ENCODE data around the gene IP6K3.
A peak's percentile ranks its signal among the peaks of the same experiment; 100 is the strongest.

Gene IP6K3

DNA sequence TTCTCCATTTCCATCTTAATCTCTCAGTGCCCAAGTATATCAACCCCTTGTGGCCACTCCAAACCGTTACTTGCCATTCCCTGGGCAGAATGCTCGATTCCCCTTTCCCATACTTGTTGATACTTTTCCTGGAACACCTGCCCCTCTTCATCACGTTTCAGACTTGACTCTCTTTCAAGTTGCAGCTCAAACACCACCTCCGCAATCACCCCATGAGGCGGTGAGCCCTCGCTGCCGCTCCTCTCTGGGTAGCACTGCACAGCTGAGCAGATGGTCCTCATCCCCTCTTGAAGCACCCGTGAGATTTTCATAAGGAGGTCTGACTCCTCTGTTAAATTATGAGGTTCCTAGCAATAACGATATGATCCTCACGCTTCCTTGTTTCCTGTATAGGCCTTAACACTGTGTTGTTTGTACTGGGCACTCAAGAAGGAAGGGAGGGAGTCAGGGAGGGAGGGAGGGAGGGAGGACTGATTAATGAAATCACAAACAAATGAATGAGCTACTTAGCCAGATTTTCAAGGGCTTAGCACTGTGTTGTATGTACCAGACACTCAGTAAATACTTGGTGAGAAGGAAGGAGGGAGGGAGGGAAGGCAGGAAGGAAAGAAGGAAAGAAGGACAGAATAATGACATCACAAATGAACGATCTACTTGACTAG lies 27.2 kb downstream of the IP6K3 start:
- no peak for DNase-seq

DNA sequence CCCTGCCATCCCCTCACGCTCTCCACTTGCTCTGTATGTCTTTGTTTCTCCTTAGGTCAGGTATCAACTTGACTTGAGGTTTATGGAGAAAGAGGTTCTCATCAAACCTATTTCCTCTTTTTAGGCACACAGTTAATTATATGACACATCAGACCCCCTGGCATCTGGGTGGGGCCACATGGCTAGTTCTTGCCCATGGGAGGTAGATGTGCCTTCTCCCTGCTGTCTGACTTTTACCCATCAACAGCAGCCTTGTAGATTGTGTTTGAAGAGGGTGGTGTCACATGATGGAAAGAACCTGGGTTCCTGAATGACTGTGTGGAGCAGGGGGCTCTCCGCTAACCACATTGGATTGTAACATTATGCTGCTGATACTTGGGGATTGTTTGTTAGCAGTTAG lies 28.0 kb downstream of the IP6K3 start:
- no peak for DNase-seq

DNA sequence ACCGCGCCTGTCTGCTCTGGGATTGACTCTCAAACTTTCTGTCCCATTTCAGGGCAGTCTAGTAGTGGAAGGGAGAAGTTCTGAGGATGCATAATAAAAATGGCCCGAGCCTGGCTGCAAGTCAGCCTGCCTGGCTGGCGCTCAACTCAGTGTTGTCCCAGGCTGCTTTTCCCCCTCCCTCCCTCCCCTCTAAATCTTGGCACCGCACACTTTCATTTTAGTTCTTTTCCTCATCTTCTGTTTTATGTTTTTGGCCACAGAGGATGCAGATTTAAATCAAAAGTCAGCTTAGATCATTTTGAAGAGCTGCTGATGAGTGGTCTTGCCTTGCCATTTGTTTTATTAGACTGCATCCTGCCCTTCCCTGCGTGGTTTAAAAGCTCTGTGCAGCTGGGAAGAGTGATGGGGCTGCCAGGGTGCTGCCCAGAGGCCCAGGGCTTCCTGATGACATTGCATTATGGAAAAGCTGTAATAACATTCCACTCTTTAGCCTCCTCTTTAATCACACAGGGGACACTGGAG lies 28.7 kb downstream of the IP6K3 start:
- no peak for DNase-seq

DNA sequence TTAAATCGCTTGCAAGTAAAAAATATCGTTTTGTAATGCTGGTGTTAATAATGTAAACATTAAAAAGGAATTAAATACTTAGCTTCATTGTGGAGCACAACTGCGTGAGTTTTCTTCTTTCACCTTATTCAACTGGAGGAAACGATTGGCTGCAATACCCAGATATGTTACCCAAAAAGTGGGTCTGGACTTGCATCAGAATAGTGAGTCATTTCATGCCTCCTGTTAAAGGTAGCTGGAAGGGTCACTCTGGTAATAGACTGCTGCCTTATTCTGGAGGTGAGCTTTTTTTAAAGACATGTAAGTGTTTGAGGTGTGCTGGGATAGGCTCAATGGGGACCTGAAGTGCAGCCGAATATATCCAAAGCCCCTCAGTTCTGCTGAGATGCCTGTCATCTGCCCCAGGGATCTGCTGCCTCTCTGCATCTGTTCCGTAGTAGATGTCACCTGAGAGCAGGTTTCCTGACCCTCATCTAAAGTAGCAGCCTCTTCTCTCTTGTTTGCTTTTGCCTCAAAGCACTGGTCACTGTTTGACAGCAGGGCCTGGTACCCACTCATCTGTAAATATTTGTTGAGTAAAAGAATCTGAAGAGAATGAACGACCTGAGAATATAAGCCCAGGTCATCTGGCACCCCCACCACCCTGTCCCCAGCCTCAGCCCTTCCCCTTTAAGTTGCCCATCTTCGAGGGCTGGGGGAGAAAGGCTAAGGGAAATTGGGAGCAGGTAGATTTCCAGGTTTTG lies 29.6 kb downstream of the IP6K3 start:
- no peak for DNase-seq

DNA sequence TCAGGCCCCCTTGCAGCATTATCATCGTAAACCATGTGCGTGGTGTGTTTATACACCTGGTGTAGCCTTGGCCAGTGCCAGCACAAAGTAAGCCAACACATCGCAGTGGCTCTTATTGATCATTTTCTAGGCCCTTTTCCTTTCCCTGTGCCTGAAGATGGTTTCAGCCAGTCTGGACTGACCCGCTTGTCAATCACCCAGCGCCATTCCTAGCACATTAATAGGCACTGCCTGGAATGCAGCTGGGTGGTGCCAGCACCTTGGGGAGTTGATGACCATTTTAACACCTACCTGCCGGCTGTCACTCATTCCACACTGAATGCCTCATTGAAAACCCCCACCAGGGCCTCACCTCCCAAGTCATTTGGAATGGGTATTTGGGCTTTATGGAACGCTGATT lies 30.3 kb downstream of the IP6K3 start:
- no peak for DNase-seq

DNA sequence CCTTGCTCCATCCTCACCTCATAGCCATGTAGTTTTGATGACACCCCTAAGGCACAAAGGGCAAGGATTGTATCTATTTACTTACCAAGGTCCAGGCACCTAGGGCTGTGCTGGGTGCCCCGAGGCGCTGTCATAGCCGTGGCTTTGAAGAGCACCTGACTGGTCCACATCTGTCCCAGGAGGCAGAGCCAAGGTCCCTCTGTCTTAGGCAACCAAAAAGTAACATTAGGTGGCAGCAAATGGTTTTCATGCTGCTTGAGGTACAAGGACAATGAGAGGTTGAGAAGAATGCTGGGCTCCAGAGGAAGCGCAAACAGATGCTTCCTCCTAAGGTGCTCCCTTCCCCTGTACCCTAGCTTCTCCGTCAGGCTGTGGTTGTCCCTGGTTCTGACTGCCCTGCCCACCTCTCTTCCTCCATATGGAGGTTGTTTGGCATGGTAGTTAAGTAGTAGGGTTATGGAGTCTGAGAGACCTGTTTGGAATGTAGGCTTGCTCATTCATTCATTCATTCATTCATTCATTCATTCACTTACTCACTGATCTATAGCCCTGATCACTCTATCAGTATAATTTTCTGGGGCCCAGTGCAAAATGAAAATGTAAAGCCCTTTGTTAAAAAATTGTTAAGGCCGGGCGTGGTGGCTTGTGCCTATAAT lies 32.2 kb downstream of the IP6K3 start:
- DNase-seq = no peak

DNA sequence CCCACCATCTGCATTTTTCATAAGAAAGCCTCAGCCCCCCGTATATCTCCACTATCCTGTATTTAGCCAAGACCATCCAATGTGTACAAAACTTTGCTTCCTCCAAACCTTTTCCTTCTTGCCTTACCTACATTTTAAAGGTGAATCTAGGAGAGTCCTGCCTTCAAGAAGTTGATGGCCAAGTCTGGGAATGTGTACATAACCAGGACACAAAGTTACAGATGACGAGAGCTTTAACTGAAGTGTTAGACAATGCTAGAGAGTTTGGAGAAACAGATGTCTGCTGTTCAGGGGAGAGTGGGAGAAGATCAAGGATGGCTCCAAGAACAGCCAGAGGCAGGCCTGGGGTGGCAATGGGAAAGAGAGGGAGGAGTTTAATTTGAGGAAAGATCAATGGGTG lies 32.9 kb downstream of the IP6K3 start:
- DNase-seq = no peak

DNA sequence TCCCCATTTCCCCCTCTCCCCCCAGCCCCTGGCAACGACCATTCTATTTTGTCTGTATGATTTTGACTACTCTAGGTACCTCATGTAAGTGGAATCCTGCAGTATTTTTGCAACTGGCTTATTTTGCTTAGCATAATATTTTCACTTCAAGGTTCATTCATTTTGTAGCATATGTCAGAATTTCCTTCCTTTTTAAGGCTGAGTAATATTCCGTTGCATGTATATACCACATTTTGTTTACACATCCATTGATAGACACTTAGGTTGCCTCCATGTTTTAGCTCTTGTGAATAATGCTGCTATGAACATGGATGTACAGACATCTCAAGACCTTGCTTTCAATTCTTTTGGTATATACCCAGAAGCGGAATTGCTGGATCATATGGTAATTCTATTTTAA lies 33.8 kb downstream of the IP6K3 start:
- no peak for DNase-seq

DNA sequence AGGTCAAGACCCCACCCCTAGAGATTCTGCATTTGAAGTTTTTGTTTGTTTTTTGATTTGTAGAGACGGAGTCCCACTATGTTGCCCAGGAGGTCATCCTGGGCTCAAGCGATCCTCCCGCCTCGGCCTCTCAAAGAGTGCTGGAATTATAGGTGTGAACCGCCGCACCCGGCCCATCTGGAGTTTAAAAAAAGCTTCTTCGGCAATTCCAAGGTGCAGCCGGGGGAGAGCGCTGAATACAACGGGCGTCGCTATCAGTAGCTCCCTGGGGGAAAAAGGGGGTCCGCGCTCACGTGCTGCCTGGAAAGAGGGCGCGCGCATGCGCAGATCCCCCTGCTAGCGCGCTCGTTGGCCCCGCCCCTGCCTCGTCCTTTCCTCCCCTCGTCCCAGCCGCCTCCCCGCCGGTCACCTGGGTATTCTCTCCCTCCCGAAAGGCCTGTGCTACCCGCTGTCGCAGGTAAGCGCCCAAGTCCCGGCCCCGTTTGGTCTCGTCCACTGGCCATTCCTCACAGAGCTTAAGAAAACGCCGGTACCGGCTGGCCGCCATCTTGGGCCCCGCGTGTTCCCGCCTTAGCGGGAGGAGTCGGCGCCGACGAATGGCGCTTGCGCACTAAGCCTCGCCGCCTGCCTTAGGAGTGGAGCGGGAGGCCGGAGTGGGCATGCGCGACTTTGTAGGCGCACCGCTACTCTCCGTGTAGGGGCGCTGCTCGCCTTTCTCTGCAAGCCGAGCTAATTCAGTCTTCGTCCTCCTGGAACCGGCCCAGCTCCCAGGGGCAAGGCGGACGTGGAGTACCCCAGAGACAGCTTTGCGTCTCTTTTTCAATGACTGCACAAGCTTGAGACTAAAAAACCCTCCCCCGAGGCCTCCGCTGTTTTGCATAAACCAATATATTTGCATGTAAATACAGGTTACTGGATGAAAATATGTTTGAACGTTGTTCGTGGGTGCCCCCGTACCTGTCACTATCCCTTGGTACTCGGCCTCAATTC lies 35.3 kb downstream of the IP6K3 start, which contains the start of gene UQCC2:
Gene UQCC2 (minus strand): TSS at position 561 of the 990 bp plus-strand sequence. CDS start 14 bp downstream, at position 547.
- peak; percentile 94 for DNase-seq

DNA sequence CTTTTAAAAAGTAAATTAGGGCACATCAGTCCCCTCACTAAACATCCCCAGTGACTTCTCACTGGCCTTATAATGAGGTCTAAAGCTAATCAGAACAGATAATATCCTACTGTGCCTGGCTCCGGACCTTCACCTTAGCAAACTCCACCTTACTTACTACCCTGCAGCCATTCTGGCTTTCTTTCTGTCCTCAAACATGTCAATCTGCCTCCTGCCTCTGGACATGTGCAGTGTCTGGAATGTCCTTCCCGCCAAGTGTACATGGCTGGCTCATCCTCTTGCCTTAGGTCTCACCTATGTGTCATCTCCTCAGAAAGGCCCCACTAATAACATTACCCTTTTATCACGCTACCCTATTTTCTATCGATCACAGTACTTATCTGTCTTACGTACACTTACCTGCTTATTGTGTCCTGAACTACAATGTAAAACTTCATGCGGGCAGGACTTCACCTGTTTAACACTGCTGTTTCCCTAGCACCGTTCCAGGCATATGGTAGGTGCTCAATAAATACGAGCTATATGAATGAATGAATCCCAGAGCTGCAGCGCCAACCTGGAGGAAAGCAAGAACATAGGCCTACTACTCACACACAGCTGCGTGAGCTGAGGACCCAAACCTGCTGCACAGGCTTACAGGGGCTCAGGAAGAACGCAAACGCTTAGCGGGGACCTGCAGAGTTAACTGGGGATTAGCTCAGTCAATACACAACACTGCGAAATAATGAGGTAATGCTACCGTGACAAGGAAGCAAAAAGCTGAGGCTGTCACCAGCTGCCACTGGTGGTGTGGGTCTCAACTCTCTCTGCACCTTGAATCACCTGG lies 36.2 kb downstream of the IP6K3 start:
- DNase-seq = no peak

DNA sequence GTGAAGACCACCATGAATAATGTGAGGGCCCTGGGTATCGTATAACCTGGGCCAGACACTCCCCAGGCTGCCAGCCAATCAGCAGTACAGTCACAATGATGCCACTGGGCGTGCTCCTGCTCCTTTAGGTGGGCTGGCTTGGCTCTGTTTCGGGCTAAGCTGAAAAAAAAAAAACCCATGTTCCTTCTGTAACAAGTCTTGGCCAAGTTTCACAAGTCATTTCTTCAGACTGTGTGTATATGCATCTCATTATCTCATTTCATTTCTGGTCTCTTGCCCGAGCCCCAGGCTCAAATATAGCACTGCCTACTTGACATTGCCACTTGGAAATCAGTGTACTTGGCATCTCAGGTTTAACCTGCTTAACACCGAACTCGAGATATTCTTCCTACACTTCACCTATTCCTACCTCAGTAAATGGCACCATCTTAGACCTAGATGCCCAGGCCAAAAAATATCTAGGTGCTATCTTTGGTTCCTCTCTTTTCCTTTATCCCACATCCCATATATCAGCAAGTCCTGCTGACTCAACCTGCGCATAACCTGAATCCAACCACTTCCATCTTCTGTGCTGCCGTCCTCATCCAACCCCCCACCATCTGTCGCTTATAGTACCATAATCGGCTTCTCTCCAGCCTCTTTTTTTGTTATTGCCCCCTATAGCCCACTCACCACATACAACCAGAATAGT lies 37.0 kb downstream of the IP6K3 start:
- DNase-seq = no peak

DNA sequence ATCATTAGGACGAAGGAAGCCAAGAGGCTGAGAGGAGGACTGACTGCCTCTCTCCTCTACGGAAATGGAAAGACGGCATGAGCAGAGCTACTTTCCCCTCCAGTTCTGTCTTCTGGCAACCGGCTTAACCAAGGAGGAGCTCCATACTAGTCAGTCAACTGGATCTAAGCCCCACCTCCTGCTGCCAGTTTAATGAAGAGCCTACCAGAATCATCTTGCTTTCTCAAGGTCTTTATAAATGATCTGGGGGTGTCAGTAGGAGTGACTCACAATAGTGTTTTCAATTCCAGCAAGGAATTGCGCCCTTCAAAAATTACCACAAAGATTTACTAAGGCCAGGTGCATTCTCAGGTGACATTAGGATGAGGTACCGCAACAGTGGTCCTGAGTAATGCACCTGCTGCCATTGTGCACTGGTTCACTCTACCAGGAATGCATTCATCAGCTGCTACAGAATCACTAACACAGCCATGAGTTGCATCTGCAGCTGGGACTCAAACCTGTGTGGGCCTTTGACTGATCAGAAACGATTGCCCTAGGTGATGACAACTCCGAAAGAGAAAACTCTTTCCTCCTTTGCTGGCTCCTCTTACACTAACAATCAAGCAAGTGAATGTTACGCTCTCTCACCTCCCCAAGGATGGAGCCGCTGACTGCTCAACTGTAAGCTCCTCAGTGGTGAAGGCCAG lies 38.0 kb downstream of the IP6K3 start:
- DNase-seq = no peak

DNA sequence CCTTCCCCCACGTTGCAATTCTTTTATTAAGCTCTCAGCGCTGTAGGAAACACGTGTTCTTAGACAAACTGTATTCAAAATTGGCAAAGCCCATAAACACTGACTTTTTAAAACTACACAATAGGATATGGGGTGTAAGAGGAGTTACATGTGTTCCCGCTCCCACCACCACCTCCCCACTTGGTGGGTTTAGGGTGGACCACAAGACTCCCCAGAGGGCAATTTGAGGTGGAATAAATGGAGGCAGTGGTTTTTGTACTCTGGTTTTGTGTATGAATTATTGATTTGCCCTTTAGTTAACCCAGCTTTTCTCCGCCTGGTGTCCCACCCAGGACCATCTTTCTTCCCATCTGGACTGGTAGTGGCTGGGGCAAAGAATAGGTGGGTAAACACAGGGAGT lies 38.9 kb downstream of the IP6K3 start:
- peak; percentile 27 for DNase-seq

DNA sequence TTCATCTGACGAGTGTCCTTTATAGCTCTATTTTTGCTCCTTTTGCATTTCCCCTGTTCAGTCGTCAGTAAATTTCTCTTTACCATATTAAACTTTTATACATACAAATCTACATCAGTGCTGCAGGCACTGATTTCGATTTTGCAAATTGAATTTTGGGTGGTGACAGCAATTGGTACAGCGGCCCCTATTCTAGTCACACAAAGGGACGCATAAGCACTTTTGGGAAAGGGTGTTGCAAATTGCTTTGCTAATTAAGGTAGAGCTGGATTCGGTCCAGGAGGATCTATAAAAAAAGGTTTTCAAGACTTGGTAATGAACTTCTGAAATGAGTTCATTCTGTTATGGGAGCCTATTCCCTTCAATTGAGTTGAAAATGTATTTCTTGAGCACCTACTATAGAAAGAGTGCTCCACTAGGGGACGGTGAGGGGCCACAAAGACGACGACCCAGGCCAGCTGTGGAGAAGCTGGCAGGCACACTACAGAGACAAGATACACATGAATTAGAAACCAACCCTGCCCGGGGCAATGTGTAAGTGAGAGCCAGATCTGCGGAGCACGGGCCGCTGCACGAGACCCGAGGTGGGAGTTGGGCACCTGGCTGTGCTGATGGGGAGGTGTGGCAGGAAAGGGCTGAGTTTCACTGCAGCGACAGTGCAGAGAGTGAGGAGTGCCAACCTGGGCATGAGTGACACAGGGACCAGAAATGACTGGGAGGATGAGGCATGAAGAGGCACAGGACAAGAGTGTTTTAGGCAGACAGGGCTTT lies 40.6 kb downstream of the IP6K3 start:
- no peak for DNase-seq

DNA sequence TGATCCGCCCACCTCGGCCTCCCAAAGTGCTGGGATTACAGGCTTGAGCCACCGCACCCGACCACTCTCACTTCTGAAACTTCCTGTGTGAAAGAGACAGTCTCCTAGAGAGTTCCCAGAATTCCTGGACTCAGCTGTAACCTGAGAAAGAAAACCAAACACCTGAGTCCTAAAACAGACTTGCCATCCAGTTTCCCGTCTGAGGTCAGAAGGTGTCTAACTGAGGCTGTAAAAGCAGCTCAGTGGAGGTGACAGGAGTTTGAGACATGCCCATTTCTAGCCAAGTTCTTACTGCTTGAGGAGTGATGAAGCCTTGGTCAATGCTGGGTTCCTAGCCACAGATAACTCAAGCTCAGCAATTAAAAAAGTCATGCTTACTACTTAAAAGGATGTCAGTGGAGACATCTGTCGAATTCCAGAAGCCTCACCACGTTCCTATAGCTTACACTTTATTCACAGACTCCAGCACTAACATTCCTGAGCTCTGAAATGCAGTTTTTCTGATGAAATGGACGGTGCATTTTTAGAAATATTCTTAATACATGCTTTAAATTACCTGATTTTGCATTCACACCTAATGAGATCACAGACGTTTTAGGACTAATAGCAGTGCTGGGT lies 41.3 kb downstream of the IP6K3 start:
- no peak for DNase-seq

DNA sequence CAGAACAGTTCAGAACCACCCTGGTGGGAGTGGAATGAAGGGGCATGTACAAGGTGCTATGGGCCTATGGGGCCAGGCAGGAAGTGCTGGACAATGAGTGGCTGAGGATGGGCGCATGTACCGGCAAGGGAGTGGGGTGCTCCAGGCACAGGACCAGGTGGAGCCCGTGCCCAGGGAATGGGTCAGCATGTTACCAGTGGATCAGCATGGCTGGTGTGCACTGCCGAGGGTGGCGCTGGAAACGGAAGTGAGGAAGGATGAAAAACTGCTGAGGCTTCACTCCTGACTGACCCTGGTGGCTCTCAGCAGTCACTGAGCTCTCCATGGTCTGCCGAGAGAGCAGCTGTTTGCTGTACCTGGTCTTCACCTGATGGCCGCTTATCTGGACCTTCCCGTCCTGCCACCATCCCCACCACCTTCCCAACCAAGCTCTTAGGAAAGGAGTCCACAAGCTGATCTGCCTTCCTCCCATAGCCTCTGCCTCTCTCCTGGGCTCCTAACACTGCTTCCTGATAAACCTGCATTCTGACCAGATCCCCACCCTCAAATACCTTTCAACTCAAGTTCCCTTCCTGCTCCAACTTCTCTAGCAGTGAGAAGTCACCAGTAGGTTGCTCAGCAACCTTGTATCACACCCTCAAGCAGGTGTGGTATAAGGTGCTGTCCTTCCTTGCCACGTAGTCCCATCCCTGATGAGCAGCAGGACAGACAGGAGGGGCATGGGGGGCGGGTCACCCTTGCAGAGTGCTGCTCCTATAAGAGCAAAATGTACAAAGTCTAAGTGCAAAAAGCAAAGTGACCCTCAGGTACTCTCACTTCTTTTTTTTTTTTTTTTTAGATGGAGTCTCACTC lies 42.3 kb downstream of the IP6K3 start:
- no peak for DNase-seq

DNA sequence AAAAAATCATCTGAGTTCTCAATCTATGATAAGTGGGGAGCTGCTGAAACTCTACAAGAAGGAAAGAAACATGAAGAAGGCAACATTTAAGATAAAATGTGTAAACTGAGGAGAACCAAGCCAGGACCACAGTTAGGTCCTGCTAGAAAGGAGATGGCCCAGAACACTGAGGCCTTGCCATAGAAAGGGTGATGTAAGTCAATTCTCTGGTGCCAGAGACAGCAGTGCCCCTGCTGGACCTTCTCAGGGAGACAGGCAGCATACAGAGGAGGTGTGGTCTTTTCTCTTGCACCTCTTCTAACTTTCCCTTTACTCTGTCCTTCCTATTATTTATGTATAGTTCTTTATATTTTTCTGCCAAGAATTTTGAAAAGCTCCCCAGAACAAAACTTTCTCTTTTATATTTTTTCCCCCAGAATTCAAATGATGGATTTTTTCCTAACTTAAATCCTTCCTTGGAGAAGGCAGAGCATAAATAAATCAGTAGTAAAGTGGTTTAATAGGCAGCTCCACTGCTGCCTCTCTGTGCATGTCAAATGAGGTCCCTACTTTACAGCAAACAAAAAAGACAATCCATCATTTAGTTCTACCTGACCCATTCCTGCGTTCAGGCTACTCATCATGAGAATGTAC lies 44.2 kb downstream of the IP6K3 start:
- DNase-seq = no peak

Data from NCI-H2107 (cell line).